Suprapubic skin (tissue), 3 donors: Measurements from ENCODE around the gene ZFAND6.

ENCODE experiments used
- POLR2AphosphoS5 ChIP-seq, 3 donors: sonication (generic); formaldehyde crosslinking; IDR thresholded peaks; one replicate each; pipeline ENCODE4 v1.6.1; 2017; ENCODE audit warnings: antibody characterized with exemption in 3 of 3
- TF ChIP-seq, protein P1 (sequence below), 2 donors: fragments of 200-600 bp in 1 of 2; fragments of 450-650 bp in 1 of 2; sonication (generic) in 1 of 2; IDR thresholded peaks; one replicate each; pipeline ENCODE4 v1.5.1; 2016 to 2019; ENCODE audit warnings: antibody characterized with exemption in 2 of 2, mild to moderate bottlenecking in 1 of 2, moderate library complexity in 1 of 2

DNA sequence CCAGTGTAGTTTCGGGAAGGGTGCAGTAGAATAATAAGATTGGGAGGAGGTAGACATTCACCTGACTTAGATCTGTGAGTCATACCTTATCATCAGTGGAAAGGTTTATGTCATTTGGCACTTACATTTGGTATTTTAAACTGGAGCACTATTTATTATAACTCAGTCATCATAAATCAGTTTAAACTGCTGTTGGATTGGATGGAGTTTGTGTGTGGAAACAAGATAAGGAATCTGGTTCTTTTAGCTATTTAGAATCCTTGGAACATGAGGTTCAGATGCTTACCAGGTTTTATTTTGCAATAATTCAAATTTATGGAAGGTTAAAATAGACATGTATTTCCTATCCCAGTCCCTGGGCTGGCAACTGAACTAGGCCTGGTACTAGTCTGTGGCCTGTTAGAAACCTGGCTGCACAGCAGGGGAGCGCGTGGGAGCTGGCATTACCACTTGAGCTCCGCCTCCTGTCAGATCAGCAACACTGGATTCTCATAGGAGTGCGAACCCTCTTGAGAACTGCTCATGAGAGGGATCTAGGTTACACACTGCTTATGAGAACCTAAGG is 34.5 kb downstream of the ZFAND6 start:
- TF ChIP-seq, protein P1, sequence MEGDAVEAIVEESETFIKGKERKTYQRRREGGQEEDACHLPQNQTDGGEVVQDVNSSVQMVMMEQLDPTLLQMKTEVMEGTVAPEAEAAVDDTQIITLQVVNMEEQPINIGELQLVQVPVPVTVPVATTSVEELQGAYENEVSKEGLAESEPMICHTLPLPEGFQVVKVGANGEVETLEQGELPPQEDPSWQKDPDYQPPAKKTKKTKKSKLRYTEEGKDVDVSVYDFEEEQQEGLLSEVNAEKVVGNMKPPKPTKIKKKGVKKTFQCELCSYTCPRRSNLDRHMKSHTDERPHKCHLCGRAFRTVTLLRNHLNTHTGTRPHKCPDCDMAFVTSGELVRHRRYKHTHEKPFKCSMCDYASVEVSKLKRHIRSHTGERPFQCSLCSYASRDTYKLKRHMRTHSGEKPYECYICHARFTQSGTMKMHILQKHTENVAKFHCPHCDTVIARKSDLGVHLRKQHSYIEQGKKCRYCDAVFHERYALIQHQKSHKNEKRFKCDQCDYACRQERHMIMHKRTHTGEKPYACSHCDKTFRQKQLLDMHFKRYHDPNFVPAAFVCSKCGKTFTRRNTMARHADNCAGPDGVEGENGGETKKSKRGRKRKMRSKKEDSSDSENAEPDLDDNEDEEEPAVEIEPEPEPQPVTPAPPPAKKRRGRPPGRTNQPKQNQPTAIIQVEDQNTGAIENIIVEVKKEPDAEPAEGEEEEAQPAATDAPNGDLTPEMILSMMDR (IDR thresholded peaks at IDR 0.05): no peak
- TF ChIP-seq POLR2AphosphoS5 (IDR thresholded peaks at IDR 0.05): no peak
